Activated naive CD8-positive, alpha-beta T cell treated with anti-CD3 and anti-CD28 coated beads, Interleukin-2, amount 50 U/mL, for 16 hours (primary cell): ENCODE measurements around the gene CFAP141.

Experiments
- DNase-seq: peaks from one replicate; pipeline ENCODE4 v3.0.0-alpha.2; 2020; ENCODE audit warnings: low read depth, low spot score

CFAP141 gene

GRCh38 chr1:154171880-154172279, 34.3 kb downstream of the CFAP141 start:
- no peak for DNase-seq

- DNase-seq = no peak
Measured at GRCh38 chr1:154171223-154171583, 34.9 kb downstream of the CFAP141 start.

- peak; percentile 46 for DNase-seq
Measured at GRCh38 chr1:154170547-154171222, 35.4 kb downstream of the CFAP141 start.

- no peak for DNase-seq
Measured at GRCh38 chr1:154167461-154167860, 38.7 kb downstream of the CFAP141 start.

GRCh38 chr1:154166207-154166606, 39.9 kb downstream of the CFAP141 start:
- DNase-seq = no peak

- DNase-seq = no peak
Measured at GRCh38 chr1:154159554-154159953, 46.6 kb downstream of the CFAP141 start.

- no peak for DNase-seq
Measured at GRCh38 chr1:154158307-154159125, 47.6 kb downstream of the CFAP141 start.

- peak; percentile 42 for DNase-seq
Measured at GRCh38 chr1:154157520-154158306, 48.4 kb downstream of the CFAP141 start.

GRCh38 chr1:154155251-154155650, 50.9 kb downstream of the CFAP141 start:
- DNase-seq = no peak

GRCh38 chr1:154154534-154155191, 51.5 kb downstream of the CFAP141 start, which contains the start of gene NUP210L:
TSS of gene NUP210L (minus strand) at chr1:154155073.
- DNase-seq = no peak

GRCh38 chr1:154154053-154154452, 52.1 kb downstream of the CFAP141 start:
- DNase-seq = no peak

GRCh38 chr1:154151311-154151710, 54.8 kb downstream of the CFAP141 start:
- DNase-seq = no peak
